HG02840 (cell line): ENCODE measurements around the gene CDH19.

ENCODE experiments used
- ATAC-seq: cut with Tn5 transposase; IDR thresholded peaks from one replicate; pipeline ENCODE4 v1.9.1; 2021; ENCODE audit warnings: mild to moderate bottlenecking, moderate library complexity, moderate number of reproducible peaks; ENCODE audit not compliant: unreplicated experiment, low FRiP score

CDH19 gene

GRCh38 chr18:66603941-66604627, at the start of gene CDH19:
CDH19 (minus strand) TSS chr18:66604090; CDS start chr18:66572204, 31,886 bp downstream.
- no peak for ATAC-seq

- no peak for ATAC-seq
Measured at GRCh38 chr18:66647671-66648070, 43.8 kb upstream of the CDH19 start.

GRCh38 chr18:66646609-66647008, 42.7 kb upstream of the CDH19 start:
- ATAC-seq: no peak

GRCh38 chr18:66645983-66646382, 42.1 kb upstream of the CDH19 start:
- no peak for ATAC-seq

GRCh38 chr18:66641056-66641455, 37.2 kb upstream of the CDH19 start:
- ATAC-seq: no peak

- ATAC-seq: no peak
Measured at GRCh38 chr18:66640431-66640830, 36.5 kb upstream of the CDH19 start.

- no peak for ATAC-seq
Measured at GRCh38 chr18:66638856-66639629, 35.2 kb upstream of the CDH19 start.

- ATAC-seq: no peak
Measured at GRCh38 chr18:66635342-66635741, 31.5 kb upstream of the CDH19 start.

GRCh38 chr18:66632756-66633155, 28.9 kb upstream of the CDH19 start:
- no peak for ATAC-seq

GRCh38 chr18:66630831-66631230, 26.9 kb upstream of the CDH19 start:
- ATAC-seq: no peak

- ATAC-seq: no peak
Measured at GRCh38 chr18:66623821-66624220, 19.9 kb upstream of the CDH19 start.

- ATAC-seq: no peak
Measured at GRCh38 chr18:66621816-66622576, 18.1 kb upstream of the CDH19 start.

- no peak for ATAC-seq
Measured at GRCh38 chr18:66616523-66616983, 12.7 kb upstream of the CDH19 start.

- no peak for ATAC-seq
Measured at GRCh38 chr18:66615176-66615575, 11.3 kb upstream of the CDH19 start.

- no peak for ATAC-seq
Measured at GRCh38 chr18:66607632-66608031, 3.7 kb upstream of the CDH19 start.

GRCh38 chr18:66601649-66602048, 2.2 kb downstream of the CDH19 start:
- no peak for ATAC-seq

- ATAC-seq: no peak
Measured at GRCh38 chr18:66599190-66599589, 4.7 kb downstream of the CDH19 start.

- no peak for ATAC-seq
Measured at GRCh38 chr18:66587430-66587829, 16.5 kb downstream of the CDH19 start.

GRCh38 chr18:66582211-66582610, 21.7 kb downstream of the CDH19 start:
- ATAC-seq: no peak

- no peak for ATAC-seq
Measured at GRCh38 chr18:66575263-66575662, 28.6 kb downstream of the CDH19 start.

GRCh38 chr18:66571845-66572244, 32.0 kb downstream of the CDH19 start:
- no peak for ATAC-seq
